ENCODE results near the gene KCTD5.

The KCTD5 gene

DNA sequence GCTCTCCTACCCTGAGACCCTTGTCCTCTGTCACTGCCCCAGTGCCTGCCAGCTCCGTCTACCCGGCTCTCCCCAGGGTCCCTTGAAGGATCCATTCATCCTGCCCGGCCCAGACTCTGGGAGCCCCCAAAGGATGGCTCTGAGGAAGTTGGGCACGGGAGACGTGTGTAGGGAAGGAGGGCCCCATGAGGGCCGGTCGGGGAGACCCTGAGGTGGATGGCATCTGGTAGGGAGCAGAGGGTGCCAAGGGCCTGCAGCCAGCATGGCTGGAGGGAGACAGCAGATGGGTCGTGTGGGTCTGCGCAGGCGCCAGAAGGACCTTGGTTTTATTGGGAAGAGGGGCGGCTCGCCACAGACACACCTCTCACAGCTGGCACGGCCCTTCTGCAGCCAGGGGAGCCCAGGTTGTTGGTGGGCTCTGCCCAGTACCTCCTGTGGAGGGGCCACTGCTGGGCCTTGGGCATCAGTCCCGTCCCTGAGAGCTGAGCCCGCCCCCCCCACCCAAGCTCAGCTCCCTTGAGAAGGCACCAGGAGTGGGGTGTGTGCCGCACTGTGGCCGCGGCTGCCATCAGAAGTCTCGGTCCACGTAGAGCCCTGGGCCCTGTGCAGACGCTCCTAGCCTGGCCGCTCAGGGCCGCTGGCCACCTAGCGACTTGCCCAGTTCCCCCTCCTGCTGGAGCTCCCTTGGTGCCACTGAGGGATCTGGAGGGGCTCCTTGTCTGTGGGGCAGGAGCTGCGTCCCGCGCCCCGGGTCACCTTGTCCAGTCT is 16.0 kb downstream of the KCTD5 start:
- DNase-seq = no peak

DNA sequence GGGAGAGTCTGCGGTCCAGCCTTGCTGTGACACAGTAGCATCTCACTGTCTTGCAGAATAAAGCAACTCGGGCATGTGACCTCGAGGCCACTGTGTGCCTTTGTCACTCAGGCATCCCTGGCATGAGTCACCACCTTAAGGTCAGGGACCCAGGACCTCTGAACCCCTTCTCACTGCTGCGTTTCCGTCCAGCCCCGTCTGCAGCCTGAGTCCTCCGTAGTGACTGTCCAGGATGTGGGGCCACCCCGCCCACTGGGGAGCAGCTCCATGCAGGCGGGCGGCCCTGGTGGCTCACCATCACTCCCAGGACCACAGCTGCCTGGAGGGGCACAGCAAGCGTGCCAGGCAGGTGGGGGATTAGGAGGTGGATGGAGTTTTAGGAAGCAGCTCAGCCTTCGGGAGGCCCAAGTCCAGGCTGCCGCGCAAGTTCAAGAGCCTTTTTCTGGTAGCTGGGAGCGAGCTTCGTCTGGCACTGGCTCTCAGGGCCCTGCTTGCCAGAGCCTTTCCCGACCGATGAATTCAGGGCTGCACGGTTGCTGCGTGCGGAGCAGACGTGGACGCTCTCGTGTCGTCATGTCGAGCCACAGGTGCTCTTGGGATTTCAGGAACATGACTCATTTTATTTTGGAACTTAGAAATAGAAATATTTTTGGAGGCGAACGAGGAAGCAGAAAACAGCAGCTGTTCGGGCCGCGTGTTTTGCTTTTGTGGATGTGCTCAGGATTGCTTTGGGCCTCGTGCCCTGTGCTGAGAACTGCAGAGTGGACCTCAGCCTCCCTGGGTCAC is 16.8 kb downstream of the KCTD5 start:
- no peak for DNase-seq

DNA sequence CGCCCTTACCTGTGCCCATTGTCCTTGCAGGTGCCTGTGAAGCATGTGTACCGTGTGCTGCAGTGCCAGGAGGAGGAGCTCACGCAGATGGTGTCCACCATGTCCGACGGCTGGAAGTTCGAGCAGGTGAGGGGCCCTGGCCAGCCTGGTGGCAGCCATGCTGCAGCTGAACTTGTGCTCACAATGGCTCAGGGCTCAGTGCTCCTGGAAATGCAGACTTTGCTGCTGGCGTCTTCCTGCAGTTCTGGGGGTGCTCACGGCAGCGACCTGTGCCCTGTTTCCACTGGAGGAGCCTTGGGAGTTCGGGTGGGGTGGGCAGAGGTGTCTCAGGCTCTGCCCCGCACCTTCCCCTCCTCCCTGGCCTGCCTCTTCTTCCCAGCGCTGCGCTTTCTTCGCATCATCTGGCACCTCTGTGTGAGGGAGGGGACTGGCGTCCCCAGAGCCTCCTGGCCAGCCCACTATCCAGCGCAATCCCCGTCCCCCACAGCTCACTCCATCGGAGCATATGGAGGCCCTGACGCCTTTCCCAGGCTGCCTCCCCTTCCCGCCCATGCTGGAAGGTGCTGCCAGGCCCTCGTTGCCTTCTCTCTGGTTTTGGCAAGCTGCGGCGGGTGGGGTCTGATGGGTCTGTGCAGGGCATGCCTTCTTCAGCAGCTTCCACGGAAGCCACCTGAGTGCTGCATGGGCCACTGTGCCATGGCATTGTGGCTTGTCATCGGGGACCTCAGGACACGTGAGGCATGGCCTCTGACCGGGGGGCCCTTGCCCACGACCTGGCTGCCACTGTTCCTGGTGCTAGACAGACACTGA is 17.7 kb downstream of the KCTD5 start:
- no peak for DNase-seq

DNA sequence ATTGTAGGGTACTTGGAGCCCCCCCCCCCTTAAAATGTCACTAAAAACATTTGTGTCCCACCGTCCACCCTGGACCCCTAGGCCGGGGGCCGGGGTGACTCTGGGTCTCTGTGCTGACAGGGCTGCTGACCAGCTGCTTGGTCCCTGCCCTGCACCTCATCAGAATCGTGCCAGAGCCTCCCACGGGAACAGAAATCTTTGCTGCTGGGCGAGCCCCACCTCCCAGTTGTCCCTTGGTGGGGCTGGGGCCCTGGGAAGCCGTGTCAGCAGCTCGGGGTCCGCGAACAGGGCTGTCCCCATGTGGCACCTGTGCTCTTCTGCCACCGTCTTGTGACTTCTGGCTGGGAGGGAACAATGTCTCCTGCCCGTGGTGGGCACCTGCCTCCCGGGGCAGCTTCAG is 18.5 kb downstream of the KCTD5 start:
- DNase-seq = no peak

DNA sequence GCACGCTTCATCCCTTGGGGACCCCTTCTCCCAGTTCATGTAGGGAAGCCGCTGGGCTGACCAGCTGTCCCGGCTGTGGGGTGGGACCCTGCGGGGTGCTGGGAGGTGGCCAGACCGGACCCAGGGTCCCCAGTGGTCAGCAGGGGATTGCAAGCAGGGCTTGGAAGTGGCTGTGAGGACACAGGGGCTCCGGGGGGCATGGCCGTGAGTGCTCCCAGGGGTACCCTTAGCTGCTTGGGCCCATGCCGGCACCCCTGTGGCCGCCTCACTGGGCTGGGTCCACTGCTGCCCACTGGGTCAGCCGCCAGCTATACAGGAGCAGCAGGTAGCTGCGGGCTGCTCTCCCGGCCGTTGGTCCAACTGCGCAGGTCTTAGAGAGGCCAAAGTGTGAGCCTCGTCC is 18.9 kb downstream of the KCTD5 start:
- DNase-seq = no peak

DNA sequence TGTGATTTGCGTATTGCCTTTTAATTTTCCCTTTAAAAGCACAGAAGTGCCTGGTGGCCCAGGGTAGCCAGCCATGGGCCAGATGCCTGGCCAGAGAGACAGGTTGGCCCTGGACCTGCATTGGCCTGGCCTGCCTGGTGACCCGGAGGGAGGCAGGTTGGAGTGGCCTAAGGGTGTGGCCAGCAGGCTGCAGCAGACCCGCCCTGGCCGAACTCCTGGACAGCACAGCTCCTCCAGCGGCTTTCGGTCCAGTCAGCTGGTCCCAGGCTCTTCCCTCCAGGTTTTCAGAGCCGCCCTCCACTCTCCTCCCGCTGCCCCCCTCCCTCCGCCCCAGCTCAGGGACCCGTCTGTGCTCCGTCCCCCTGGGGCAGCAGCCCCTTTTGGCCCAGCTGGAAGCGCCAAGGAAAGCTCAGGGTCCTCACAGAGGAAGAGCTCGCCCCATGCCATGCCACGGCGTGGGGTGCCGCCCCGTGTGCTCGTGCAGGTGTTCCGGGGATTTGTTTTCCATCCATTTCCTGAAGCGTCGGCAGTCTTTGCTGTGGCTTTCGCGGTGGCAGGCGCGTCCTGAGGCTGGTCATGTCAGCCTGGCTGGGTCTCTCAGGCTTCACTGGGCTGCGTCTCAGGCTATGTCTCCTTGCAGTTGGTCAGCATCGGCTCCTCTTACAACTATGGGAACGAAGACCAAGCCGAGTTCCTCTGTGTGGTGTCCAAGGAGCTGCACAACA is 19.6 kb downstream of the KCTD5 start:
- no peak for DNase-seq

DNA sequence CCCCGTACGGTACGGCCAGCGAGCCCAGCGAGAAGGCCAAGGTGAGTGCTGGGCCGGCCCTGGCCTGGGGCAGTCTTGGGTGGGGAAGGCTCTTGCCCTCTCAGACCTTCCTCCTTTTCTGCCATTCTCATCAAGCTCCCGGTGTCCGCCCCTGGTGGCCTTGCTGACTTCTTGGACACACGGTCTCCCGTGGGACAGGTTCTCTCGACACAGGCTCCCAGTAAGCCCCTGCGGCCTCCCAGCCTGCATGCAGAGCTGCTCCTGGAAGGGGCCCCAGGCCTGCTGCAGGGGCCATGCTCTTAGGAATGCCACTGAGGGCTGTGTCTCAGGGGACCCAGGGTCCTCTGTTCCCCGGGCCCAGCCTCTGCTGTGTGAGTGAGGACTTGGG is 20.1 kb downstream of the KCTD5 start:
- DNase-seq = no peak

DNA sequence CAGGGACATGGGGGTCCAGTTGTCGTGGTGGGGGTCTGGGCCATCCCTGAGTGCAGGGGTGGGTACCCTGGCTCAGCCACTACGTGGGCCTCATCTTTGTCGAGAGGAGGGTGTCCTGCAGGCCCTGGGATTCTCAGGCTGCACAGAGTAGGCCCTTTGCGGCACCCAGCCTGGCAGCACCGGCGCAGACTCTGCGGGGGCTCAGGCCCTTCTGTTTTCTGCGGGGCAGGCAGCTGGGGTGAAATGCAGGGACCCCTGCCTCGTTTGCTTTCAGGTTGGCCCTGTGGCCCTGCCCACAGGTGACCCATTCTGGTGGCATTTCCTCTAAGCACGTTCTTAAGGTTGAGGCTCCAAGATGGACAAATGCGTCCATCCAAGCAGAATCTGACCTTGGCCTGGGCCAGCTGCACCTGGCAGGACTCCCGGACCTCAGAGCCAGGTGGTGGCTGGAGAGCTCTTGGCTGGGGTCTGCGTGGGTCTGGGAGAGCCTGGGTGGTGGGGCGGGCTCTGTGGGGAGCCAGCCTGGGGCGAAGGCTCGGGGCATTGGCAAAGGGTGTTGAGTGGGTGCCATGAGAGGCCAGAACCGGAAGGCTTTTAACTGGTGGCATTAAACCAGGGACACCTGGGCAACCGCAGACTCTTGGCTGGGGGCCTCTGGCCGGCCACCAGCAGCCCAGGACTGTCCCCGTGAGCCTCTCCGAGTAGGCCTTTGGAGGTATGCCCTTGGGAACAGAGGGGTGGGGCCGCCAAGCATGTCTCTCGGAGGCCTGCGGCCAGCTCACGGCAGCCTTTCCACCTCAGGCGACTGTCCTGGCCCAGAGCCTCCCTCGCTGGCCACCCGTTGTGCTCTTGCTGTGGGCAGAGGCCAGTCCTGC is 20.8 kb downstream of the KCTD5 start:
- no peak for DNase-seq

DNA sequence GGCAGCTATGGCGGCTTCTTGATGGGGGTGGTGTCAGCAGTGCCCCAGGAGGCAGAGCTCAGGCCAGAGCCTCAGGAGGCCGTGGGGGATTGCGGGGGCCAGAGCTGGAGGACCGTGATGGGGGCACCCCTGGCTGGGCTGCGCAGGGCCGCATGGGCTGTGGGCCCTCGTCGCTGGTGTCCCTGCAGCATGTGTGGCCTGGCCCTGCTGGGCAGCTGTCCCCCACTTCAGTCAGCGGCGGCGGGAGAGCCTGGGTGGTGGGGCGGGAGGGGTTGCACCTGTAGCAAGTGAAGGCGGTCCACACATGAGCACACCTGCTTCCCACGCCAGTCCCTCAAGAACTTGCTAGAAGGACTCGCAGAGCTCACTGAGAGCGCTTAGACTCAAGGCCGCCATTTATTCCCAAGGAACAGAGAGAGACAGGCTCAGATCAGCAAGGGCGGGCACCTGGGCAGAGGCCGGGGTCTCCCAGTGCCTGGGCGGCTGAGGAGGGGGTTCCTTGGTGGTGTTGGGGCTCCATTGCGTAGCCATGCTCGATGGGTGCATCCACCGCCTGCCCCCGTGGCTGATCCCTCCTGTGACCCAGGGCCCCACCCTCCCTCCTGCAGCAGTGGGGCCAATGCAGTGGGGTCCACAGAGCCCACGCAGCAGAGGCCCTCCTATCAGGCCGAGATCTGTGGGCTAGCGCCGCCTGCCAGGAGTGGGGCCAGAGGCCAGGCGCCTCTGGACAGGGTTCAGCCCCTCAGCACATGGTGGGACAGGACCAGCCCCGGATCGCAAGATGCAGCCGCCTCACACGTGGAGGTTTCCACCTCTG is 22.1 kb downstream of the KCTD5 start:
- no peak for DNase-seq

DNA sequence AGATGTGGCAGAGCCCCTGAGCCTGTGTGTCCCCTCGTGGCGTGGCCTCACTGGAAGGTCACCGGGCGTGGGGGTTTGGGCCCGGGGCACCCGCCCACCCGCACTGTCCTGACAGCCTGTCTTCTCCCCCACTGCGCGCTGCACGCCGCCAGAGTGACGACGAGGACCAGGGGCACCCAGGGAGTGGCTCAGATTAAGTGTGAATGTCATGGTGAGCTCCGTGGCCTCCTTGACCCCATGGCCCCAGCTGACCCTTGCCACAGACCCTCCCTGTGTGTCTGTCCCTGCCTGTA is 22.6 kb downstream of the KCTD5 start:
- no peak for DNase-seq

DNA sequence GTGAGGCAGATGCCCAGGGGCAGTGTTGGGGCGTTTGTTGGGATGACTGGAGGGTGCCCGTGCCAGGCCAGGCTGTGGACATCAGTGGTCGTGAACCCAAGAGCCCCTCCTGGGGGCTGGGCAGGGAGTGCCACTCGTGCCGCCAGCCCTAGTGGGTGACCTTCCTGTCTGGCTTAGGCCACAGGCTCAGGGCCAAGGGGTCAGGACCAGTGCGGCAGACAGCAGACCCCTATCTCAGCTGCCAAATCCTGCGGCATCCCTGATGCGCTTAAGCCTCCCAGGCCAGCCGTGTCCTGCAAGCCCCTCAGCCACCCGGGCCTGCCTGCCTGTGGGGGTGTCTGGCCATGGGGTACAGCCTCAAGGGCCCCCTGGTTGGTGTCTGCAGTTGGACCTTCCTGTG is 23.0 kb downstream of the KCTD5 start:
- no peak for DNase-seq

DNA sequence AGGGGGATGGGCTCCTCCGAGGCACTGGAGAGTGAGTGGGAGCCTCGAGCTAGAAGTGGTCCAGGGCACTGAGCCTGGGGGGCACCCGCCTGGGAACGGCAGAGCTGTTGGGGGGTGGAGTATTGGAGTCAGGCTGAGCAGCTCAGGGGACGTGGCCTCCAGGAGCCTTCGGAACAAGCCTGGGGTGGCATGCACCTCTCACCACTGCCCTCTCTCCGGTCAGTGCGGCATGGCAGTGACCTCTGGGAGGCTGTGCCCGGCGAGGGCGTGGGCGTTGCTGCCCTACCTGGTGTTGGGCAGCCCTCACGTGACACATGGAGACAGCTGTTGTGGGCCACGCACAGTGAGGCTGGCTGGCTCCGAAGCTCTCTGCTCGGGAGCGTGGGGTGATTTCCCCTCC is 23.8 kb downstream of the KCTD5 start:
- no peak for DNase-seq

DNA sequence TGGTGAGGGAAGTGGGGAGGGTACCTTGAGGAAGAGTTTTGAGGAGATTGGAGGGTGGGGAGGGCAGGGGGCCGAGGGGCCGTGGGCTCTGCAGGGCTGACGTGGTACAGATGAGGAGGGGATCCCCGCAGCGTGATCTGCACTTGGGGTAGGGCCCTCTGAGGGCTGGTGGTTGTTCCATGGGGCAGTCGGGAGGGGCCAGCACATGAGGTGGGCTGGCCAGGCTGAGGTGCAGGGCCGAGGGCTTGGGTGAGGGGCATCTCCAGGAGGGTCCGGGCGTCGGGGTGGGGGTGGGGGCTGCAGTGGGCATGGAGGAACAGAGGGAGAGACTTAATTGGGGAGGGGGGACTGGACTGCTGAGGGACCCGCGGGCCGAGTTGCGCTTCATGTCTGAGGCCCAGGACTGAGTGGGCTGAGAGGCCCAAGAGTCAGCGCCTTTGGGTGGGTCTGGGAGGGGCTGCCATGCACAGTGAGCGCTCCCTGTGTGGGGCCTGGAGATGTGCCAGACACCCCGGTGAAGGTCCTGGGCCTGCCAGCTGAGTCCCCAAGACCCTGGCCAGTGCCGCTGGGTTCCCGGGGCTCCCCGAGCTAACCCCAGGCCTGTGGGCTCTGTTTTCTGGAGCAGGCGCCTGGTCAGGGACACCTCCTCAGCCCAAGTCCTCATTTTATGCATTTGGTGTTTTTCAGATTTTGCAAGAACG is 24.4 kb downstream of the KCTD5 start:
- no peak for DNase-seq

DNA sequence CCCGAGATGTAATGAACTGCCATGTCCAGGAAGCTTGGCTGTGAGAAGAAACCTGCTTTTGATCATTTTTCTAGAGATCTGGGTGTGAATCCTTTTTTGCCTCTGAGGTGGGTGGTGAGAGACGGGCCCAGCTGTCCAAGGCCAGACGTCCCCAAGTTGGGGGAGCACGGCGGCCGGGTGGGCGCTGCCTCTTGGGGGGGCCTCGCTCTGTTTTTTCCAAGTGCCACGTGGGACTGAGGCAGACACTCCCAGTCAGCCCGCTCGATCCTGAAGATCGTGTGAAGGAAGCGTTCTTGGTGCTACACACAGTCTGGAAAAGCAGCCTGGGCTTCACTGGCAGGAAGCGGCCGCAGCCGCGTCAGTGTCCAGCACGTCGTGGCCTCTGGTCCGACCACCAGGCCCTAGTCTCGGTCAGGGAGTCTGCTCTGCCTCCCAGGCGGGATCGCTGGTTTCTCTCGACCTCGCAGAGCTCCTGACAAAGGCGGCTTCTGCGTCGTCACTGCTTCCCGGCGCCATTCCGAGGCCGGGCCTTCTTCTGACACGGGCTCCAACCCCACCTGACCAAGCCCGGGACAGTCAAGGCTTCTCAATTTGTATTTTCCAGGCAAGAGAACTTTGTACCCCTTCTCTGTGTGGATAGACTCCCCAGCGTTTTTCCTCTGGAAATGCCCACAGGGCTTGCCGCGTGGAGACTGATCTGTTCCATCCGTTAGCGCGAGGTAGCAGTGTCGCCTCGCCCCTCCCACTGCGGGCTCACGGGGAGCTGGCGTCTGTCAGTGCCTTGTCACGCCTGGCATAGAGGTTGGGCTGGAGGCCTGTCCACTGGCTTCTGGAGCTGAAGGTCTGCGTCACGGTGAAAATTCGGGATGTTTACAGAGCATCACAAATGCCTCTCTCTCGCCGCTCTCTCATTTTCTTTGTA is 25.3 kb downstream of the KCTD5 start:
- no peak for DNase-seq

DNA sequence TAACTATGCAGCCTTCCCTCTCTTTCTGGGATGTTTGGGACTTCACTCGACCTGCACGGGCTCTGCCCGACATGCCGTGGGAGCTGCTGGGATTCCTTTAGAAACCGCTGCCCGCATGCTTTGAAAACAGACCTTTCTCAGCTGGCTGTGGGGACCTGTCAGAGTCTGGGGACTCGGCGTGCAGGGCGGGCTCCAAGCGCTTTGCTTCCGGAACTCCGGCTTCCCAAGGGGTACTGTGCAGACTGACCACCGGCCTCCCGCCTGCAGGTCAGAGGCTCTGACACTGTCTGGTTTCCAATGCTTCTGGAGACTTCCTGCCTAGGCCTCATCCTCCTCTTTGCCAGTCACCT is 25.9 kb downstream of the KCTD5 start:
- no peak for DNase-seq

DNA sequence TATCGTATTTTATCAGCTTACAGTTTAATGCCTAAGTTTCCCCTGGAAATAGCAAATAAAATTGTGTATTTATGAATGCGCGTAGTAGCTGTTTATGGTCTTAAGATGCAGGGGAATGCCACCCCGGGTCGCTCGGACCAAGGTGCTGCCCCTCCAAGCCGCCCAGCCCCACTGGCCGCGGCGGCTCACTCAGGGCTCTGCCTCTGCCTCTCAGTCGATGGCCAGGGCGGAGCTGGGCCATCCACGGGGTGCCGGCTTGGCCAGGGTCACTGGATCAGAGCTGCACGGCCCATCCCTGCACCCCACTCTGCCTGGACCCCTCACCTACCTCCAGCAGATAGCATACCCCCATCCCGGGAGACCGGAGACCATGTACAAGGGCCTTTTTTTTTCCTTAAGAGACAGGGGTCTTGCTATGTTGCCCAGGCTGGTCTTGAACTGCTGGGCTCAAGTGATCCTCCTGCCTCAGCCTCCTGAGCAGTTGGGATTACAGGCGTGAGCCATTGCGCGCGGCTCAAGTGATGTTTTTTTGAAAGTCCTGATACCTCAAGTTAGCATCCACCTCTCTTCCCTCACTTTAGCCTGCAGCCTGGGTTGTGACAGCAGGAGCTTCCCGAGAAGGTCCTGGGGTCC is 26.7 kb downstream of the KCTD5 start:
- DNase-seq = no peak

DNA sequence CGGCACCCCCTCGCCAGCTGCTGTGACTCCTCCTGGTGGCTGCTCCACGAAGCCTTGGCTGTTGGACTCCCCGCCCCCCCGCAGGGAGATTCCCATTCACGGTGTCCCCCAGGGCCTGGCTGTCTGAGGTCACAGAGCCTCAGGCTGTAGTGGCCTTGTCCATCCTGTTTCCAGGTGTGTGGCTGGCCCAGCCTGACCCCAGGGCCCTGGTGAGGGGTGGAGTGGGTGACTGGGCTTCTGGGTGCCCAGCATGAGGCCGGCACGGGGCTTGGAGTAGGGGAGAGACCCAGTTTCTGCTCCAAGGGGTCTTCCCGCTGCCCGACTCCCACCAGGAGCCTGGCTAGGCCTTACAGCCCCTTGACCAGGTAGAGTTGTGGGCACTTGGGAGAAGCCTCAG is 27.3 kb downstream of the KCTD5 start:
- no peak for DNase-seq

DNA sequence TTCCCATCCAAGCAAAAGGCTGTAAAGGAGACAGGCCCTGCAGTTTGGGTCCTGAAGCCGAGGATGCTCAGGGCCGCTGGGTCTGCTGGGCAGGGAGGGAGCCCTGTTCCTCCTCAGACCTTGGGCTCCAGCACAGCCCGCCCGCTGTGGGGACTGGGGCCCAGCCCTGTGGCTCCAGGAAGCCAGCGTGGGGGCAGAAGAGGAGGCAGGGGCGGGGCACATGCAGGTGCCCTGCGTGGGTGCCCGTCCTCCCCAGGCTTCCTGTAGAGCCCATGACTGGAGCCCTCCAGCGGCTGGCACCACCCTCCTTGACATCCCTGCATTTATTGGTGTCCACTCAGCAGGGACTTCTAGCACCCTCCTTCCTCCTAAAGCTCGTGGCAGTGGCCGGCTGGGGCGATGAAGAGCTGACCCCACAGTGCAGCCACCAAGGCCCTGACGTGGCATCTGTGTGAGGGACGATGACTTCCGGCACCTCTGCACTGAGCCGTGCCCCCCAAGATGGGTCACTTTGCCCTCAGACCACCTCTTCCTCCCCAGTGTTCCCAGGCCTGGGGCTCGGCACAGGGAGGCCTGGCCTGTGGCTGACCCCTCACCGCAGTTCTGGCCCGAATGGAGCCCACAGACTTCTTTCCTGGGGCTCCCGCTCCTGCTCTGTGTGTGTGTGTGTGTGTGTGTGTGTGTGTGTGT is 27.8 kb downstream of the KCTD5 start:
- no peak for DNase-seq
